Islet of Langerhans (tissue), 1 donor: ENCODE results near the gene UQCC5.

Source experiments
- FAIRE-seq: peaks from one replicate; lab custom pipeline; 2011; peaks lifted over from hg19 to GRCh38; lab: Jason Lieb, UNC

Gene UQCC5

GRCh38 chr3:52504977-52505376, 31.4 kb upstream of the UQCC5 start:
- no peak for FAIRE-seq

GRCh38 chr3:52506266-52506966, 30.0 kb upstream of the UQCC5 start:
- no peak for FAIRE-seq

GRCh38 chr3:52507359-52507758, 29.0 kb upstream of the UQCC5 start:
- no peak for FAIRE-seq

DNA sequence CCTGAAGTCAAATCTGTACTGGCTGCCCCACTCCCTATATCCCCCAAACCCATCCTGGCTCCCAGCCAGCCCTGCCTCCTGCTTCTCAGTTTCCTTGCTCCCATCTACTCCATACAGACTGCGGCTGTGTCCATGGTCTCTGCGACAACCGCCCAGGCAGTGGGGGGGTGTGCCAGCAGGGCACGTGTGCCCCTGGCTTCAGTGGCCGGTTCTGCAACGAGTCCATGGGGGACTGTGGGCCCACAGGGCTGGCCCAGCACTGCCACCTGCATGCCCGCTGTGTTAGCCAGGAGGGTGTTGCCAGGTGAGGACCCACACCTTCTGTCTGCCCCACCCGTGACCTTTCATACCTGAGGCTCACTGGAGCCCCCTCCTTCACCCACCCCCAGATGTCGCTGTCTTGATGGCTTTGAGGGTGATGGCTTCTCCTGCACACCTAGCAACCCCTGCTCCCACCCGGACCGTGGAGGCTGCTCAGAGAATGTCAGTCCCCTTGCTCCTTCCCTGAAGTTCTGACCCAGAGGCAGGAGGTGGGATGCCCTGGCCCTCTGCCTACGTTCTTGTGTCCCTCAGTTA, 26.6 kb upstream of the UQCC5 start:
- no peak for FAIRE-seq

DNA sequence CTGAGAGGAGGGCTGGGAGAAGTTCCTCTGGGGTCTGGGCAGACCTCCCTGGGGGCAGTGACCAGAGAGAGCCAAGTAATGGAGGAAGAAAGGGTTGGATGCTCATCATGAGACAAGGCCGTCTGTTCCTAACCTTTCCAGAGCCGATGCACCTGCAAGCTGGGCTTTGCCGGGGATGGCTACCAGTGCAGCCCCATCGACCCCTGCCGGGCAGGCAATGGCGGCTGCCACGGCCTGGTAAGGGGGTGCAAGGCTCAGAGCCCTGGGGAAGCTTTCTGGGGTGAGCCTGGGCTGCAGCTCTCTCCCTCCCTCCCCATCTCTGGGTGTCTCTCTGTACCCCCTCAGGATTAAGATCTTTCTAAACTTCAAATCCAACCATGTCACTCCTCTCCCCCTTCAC, 24.9 kb upstream of the UQCC5 start:
- FAIRE-seq = no peak

DNA sequence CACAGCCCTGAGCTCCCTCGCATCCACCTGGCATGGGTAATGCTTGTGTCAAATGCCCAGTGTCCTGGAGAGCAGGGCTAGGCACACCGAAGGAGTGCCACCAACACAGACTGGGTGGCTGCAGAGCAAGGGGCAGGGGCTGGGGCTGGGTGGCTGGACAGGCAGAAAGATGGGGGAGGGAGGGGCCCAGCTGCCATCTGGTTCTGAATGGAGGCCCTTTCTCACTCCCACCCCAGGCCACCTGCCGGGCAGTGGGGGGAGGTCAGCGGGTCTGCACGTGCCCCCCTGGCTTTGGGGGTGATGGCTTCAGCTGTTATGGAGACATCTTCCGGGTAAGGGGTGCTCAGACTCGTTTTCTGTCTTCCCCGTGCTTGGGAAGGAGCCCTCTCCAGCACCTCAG, 24.3 kb upstream of the UQCC5 start:
- no peak for FAIRE-seq

GRCh38 chr3:52512727-52513126, 23.7 kb upstream of the UQCC5 start:
- no peak for FAIRE-seq

GRCh38 chr3:52513281-52513680, 23.1 kb upstream of the UQCC5 start:
- FAIRE-seq = no peak

GRCh38 chr3:52514576-52514975, 21.8 kb upstream of the UQCC5 start:
- no peak for FAIRE-seq

DNA sequence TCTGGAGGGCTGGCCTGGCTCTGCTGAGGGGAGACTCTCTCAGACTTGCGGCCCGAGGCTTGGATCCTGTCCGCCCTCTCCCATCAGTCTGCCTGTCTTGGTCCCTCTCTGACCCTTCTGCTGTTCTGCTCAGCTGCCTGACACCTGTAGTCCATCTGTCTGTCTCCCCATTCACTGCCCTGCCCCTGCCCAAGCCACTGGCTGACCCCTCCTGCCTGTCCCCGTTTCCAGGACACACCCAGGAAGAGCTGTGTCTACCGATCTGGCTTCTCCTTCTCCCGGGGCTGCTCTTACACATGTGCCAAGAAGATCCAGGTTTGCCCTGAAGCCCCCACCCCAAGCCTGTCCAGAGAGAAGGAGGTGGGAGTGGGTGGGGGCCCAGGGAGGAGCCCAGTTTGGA, 21.2 kb upstream of the UQCC5 start:
- no peak for FAIRE-seq

DNA sequence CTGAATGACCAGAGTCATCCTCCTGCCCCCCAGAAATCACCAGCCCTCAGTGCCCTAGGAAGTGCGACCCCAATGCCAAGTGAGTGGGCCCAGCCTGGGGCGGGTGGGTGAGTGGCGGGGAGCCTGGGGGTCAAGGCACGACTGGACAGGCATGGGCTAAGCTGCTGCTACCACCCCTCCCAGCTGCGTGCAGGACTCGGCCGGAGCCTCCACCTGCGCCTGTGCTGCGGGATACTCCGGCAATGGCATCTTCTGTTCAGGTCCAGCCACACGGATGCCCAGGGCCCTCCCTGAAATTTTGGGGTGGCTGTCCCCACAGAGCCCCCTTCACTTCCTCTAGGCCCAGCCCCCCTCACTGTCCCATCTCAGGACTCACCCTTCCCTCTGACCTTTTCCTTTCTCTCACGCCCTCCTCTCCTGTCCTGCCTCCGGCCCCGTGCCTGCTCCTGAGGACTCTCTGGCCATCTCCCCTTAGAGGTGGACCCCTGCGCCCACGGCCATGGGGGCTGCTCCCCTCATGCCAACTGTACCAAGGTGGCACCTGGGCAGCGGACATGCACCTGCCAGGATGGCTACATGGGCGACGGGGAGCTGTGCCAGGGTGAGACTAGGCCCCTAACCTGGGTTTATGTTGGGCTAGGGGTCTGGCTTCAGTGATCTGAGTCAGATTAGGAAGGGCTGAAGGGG, 19.8 kb upstream of the UQCC5 start:
- FAIRE-seq = no peak

DNA sequence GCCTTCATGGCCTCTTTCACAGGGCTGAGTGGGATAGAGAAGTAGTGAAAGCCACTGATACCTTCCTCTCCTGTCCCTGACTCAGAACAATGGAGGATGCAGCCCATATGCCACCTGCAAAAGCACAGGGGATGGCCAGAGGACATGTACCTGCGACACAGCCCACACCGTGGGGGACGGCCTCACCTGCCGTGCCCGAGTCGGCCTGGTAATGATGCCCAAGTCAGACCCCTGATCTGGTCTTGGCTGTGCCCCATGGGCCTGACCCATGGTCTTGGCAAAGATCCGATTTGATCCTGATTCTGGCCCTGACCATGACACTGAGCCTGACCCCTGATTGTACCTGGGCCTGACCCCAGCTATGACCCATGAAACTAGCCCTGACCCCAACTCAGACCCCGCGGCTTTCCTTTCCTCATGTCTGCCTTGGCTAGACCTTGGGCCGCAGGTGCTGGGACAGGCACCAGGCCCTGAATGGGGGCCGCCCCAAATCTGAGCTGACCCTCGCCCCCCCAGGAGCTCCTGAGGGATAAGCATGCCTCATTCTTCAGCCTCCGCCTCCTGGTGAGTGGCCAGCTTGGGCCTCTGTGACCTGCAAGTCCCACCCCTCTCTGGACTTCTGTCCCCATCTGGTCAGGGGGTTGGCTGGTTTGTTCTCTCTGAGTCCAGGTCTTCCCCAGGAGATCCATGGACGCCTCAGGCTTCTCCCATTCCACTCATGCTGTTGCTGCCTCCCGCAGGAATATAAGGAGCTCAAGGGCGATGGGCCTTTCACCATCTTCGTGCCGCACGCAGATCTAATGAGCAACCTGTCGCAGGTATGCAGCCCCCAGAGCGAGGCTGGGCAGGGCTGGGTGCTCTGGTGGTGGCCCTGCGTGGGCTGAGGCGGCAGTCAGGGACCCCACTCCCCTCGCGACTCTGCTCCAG, 18.3 kb upstream of the UQCC5 start:
- no peak for FAIRE-seq

GRCh38 chr3:52518723-52519444, 17.5 kb upstream of the UQCC5 start:
- no peak for FAIRE-seq

- no peak for FAIRE-seq
Measured at GRCh38 chr3:52519445-52520140, 16.8 kb upstream of the UQCC5 start.

- no peak for FAIRE-seq
Measured at GRCh38 chr3:52520141-52520667, 16.2 kb upstream of the UQCC5 start.

DNA sequence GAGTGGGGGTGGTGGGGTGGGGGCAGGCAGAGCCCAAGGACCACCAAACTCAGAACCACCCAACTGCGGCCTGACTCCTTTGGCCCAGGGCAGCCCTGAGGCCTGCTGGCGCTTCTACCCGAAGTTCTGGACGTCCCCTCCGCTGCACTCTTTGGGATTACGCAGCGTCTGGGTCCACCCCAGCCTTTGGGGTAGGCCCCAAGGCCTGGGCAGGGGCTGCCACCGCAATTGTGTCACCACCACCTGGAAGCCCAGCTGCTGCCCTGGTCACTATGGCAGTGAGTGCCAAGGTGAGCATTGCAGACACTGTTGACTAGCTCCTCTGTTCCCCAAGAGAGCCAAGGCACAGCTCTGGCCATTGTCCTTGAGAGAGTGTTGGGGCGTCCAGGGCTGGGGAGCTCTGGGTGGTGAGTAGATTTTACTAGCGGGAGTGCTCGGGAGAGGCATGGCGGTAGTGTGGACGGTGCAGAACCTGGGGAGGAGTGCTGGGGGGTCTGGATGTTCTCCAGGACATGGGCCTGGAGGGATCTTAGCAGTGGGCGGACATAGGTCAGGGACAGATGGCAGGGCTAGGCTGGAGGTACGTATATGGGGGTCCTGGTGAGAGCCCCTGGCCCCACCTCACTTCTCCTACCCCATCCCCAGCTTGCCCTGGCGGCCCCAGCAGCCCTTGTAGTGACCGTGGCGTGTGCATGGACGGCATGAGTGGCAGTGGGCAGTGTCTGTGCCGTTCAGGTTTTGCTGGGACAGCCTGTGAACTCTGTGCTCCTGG, 15.5 kb upstream of the UQCC5 start:
- FAIRE-seq = no peak

DNA sequence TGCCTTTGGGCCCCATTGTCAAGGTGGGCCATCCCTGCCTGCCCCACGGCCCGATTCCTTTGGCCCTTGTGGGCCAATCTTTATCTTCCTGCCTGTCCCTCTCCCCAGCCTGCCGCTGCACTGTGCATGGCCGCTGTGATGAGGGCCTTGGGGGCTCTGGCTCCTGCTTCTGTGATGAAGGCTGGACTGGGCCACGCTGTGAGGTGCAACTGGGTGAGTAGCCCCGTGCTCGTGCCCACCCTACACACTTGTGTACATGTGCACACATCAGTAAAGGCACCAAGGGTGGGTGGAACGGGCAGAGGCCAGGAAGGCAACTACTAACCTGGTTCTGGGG, 14.9 kb upstream of the UQCC5 start:
- FAIRE-seq = no peak

DNA sequence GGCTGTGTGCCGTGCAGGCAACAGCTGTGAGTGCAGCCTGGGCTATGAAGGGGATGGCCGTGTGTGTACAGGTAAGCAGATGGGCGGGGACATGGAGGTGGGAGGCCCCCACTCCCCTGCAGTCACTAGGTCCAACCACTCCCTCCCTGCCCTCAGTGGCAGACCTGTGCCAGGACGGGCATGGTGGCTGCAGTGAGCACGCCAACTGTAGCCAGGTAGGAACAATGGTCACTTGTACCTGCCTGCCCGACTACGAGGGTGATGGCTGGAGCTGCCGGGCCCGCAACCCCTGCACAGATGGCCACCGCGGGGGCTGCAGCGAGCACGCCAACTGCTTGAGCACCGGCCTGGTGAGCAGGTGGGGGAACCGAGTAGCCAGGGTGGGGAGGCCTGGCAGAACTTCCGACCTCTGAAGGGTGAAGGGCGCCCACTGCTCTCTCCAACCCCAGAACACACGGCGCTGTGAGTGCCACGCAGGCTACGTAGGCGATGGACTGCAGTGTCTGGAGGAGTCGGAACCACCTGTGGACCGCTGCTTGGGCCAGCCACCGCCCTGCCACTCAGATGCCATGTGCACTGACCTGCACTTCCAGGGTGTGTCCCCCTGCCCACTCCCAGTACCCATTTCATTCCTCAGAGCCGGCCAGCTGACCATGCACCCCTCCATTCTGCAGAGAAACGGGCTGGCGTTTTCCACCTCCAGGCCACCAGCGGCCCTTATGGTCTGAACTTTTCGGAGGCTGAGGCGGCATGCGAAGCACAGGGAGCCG, 14.3 kb upstream of the UQCC5 start:
- FAIRE-seq = no peak

DNA sequence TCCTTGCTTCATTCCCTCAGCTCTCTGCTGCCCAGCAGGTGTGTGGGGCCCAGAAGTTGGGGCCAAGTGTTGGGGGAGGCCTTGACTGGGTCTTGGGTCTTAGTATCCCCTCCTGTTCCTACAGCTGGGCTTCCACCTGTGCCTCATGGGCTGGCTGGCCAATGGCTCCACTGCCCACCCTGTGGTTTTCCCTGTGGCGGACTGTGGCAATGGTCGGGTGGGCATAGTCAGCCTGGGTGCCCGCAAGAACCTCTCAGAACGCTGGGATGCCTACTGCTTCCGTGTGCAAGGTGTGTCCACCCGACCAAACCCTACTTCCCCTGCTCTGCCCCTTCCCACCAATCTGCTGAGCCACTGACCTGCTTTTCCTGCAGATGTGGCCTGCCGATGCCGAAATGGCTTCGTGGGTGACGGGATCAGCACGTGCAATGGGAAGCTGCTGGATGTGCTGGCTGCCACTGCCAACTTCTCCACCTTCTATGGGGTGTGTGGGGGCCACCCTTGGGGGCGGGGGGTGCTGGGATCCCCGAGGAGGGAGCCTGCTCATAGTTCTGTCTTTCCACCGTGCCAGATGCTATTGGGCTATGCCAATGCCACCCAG, 13.7 kb upstream of the UQCC5 start:
- no peak for FAIRE-seq
